Stimulated activated CD4-positive, alpha-beta T cell treated with anti-CD3 and anti-CD28 coated beads, Interleukin-12 subunit alpha, Interleukin-12 subunit beta, amount 100 ng/mL, for 4 hours (primary cell): ENCODE data around the gene ZFP36L1.

Source experiments
- DNase-seq: peaks from one replicate; pipeline ENCODE4 v3.0.0-alpha.2; 2020

The ZFP36L1 gene

DNA sequence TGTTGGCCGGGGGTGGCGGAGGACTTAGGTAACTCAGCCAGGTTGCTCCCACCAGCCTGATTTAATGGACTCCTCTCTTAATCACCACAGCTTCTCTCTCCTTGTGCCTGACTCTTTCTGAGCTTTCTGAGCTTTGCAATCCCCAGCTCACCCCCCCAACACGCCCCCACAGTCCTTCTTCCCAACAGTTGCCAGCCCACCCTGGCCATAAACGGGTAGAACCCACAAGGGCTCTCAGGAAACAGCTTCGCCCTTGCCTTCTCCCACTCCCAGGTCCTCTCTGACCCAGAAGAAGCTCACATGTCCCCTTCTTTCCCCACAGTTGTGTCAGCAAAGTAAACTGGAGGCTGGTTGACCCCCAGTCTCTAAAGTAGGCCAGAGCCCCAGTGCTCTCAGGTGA lies 32.9 kb downstream of the ZFP36L1 start:
- no peak for DNase-seq

- no peak for DNase-seq
These were observed 33.8 kb downstream of the ZFP36L1 start for GRCh38 chr14:68759017-68759560.

DNA sequence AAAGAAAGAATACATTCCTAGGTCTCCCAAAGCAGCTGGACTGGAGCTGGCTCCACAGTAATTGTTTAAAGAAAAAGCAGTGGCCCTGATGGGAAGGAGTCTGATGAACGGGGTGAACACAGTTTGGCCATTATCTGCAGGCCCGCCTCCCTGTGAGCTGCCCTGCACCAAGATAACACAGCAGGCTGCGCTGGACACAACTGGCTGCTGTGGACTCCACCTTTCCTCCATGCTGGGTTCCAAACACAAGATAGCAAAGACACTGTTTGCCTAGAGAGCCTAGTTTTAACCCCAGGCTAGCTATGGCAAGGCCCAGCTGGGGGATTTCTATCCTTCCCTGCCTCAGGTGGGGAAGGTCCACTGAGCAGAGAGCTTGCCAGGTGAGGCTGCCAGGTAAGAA lies 34.6 kb downstream of the ZFP36L1 start:
- no peak for DNase-seq

DNA sequence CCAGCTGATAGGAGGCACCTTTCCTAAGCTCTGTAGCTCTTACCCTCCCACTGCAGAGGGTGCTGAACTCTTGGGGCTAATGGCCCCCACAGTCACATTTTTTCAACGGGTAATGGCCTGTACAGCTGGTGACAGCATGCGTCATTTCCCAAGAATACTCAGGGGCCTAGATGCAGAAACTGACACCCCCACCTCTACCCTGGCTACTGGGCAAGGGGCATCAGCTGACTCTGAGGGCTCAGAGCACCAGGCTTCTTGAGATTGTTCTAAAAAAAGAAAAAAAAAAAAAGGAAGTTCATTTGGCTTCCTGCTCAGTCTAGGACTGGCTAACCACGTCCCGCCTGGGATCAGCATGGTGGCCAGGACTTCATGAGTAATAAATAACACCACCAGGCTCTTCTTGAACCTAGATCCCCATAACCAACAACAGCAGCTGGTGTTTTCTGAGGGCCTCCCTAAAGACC lies 35.2 kb downstream of the ZFP36L1 start:
- DNase-seq: no peak

- no peak for DNase-seq
These were observed 36.1 kb downstream of the ZFP36L1 start for GRCh38 chr14:68756734-68757133.

- DNase-seq: no peak
These were observed 36.8 kb downstream of the ZFP36L1 start for GRCh38 chr14:68756000-68756481.

GRCh38 chr14:68755016-68755353 lies 37.9 kb downstream of the ZFP36L1 start:
- DNase-seq: no peak

- DNase-seq: no peak
These were observed 39.2 kb downstream of the ZFP36L1 start for GRCh38 chr14:68753690-68754089.

DNA sequence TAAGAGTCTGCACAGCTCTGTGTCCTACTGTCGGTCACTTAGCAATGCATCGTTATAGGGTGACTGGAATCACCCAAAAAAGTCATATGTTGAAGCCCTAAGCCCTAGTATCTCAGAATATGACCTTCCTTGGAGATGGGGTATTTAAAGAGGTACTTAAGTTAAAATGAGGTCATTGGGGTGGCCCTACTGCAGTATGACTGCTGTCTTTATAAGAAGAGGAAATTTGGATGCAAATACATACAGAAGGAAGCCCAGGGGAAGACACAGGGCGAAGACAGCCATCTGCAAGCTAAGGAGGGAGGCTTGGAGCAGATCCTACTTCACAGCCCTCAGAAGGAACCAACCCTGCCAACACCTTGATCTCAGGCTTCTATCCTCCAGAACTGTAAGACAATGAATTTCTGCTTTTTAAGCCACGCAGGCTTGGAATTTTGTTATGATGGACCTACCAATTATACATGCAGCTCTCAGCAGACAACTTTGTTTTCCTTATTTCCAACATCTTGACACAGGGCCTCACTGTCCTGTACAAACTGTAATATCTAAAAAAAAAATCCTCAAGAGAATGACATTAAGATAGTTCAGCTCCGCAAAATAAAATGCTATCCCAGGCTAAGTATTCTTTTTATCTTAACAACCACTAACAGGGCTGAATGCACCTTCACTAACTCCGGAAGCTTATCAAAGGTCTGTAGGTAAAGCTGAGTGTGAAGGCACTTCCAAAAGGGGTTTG lies 40.4 kb downstream of the ZFP36L1 start:
- no peak for DNase-seq

DNA sequence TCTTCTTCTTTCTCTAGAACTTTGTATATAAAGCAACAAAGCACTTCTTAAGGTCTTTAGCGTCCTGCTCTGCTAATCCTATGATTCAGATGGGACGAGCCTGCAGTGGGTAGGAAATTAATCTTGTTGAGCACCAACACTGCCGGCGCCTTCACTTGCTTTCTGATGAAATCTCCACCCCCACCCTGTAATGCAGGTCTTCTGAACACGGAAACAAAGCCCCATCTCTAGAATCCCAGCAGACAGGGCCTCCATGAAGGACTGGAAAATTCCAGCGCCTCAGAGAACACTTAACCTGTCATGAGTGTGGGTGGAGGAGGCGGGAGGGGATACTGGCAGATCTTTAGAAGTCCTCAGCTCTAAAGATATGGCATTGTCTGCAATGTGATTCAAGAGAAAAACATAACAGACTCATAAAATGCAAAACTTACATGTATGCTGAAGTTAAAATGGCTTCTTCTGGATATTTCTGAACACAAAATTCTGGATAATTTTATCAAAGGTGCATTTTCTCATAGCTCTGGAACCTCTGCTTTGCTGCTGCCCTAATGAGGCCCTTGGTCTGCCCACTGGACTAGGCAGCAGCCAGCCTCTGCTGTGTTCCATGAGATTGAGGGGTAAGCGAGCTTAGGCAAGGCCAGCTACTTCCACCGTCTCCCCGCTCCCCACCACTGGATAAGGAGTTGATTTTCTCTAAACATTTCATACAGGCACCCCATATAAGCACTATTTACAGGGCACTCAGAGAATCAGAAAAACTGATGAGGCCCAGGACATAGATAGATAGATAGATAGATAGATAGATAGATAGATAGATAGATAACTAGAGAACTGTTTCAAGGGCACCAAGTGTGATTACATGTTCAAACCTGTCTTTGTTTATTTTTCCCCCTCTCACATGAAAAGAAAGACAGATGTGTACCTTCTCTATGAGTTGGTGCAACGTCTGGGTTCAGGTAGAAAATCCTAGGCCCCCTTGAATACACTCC lies 43.1 kb downstream of the ZFP36L1 start:
- no peak for DNase-seq

GRCh38 chr14:68748691-68749090 lies 44.2 kb downstream of the ZFP36L1 start:
- DNase-seq: no peak

DNA sequence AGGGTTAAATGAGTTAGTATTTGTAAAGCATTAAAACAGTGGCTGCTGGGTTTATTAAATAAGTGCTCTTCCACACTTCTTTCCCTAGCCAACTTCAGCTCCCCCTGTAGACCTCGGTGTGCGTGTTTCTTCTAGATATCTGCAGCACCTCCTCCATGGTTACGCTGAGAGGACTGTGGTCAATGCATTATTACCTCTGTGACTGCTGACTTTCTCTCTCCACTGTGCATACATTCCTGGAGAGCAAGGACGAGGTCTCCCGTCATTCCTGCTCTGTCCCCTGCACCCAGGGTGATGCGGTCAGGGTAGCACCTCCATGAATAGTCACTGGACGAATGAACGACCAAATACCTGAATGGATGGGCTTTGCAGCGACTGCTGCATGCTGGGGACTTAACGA lies 44.6 kb downstream of the ZFP36L1 start:
- DNase-seq: no peak

DNA sequence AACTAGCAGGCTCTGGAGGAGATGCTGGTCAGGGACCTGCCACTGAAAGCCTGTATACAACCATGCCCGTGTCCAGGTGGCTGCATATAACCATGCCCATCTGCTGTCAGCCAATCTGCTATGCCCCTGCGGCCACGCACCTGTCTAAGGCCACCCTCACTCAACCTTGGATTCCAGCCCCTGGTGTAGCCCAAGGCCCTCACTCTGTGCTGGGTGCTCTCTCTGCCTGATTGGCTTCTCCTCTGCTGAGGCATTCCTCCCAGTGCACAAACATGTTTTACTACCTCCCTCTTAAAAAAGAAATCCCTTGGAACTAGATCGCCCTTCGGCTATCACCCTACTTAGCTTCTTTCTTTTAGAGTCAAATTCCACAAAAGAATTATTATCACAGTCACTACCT lies 45.5 kb downstream of the ZFP36L1 start:
- DNase-seq: no peak

DNA sequence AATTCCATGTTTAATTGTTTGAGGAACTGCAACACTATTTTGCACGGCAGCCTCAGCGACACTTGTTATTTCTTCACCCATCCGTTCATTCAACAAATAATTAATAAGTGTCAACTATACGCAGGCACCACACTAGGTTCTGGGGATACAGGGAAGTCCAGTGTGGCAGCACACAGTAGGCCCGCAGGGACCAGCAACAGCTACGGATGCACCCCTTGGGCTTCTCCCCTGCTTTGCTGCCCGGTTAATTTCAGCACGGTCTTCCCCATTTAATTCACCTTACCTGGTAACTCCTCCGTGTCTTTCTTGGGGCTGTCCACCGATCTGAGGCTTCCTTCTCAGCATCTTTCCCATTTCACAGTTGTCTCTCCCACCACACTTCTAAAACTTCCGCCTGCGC lies 48.3 kb downstream of the ZFP36L1 start:
- no peak for DNase-seq

GRCh38 chr14:68741839-68742470 lies 50.9 kb downstream of the ZFP36L1 start:
- no peak for DNase-seq

DNA sequence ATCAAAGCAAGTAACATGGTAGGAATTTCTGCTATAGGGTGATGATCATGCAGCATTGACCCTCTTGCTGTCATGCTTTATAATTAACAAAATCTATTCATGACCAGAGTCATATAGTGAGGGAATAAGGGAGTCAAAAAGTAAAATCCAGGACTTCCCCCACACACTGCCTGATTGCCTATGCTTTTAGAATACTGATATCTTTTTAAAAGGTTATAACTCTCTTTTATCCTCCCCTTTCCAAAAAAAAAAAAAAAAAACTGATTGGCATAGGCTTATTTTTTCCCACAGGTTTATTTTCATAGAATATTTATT lies 51.4 kb downstream of the ZFP36L1 start:
- no peak for DNase-seq

GRCh38 chr14:68740788-68741476 lies 51.9 kb downstream of the ZFP36L1 start:
- no peak for DNase-seq

- DNase-seq: no peak
These were observed 53.2 kb downstream of the ZFP36L1 start for GRCh38 chr14:68739701-68740100.

- DNase-seq: no peak
These were observed 54.3 kb downstream of the ZFP36L1 start for GRCh38 chr14:68738559-68738958.
